OCI-LY7 (cell line): ENCODE results near the gene SURF4. TPM values are rescaled to one million over a fixed set of nuclear protein-coding genes. Genes with fewer than 3 reads are reported as not detected.

ENCODE experiments used
- BruUV-seq: library from RNA; stranded (reverse); fragments of 400-500 nt; replicated peaks from 2 replicates; lab custom pipeline; 2021; lab: Mats Ljungman, UMichigan
- CTCF ChIA-PET: fragments of 300-600 bp; sonication (Branson Sonifier 250); formaldehyde crosslinking; loops from one replicate; lab custom pipeline; 2022; ENCODE audit warnings: antibody characterized with exemption; ENCODE audit not compliant: unreplicated experiment; lab: Charles Lee
- POLR2A ChIA-PET: fragments of 300-600 bp; sonication (Branson Sonifier 250); formaldehyde crosslinking; loops from one replicate; lab custom pipeline; 2022; ENCODE audit warnings: antibody characterized with exemption; lab: Charles Lee
- DNase-seq: peaks from one replicate; pipeline ENCODE4 v3.0.0-alpha.2; 2015; ENCODE audit warnings: low spot score
- H2AFZ ChIP-seq: fragments of 200-600 bp; sonication (generic), shearing (Covaris generic); 2 replicates; pipeline ENCODE4 v1.6.1; 2014; ENCODE audit warnings: mild to moderate bottlenecking, antibody characterized with exemption, low read length, moderate library complexity
- H3K27ac ChIP-seq: fragments of 200-600 bp; sonication (generic); 2 replicates; pipeline ENCODE4 v1.5.1; 2014; ENCODE audit warnings: mixed run types, low read depth, mild to moderate bottlenecking, moderate library complexity, low read length, inconsistent platforms; ENCODE audit not compliant: poor library complexity, severe bottlenecking
- H3K36me3 ChIP-seq: fragments of 200-600 bp; sonication (generic); 2 replicates; pipeline ENCODE4 v1.6.1; 2014; ENCODE audit warnings: mild to moderate bottlenecking, antibody characterized with exemption, low read length, moderate library complexity, mixed read lengths; ENCODE audit not compliant: insufficient read depth
- H3K4me1 ChIP-seq: fragments of 200-600 bp; sonication (generic); 2 replicates; pipeline ENCODE4 v1.5.1; 2014; ENCODE audit warnings: mild to moderate bottlenecking, low read length; ENCODE audit not compliant: insufficient read depth, poor library complexity, severe bottlenecking
- H3K4me2 ChIP-seq: fragments of 200-600 bp; sonication (generic); 2 replicates; pipeline ENCODE4 v1.6.1; 2014; ENCODE audit warnings: mild to moderate bottlenecking, low read length
- H3K4me3 ChIP-seq: fragments of 200-600 bp; sonication (generic); 2 replicates; pipeline ENCODE4 v1.5.1; 2014; ENCODE audit warnings: mild to moderate bottlenecking, low read depth, low read length; ENCODE audit not compliant: poor library complexity, severe bottlenecking
- H3K79me2 ChIP-seq: fragments of 200-600 bp; sonication (generic); 2 replicates; pipeline ENCODE4 v1.6.1; 2016; ENCODE audit warnings: low read depth, mild to moderate bottlenecking, low read length, moderate library complexity, mixed read lengths; ENCODE audit not compliant: insufficient read depth
- H3K9me2 ChIP-seq: fragments of 200-600 bp; sonication (generic); 2 replicates; pipeline ENCODE4 v1.6.1; 2016; ENCODE audit warnings: mild to moderate bottlenecking, low read length, mixed read lengths; ENCODE audit not compliant: insufficient read depth
- H3K9me3 ChIP-seq: fragments of 200-600 bp; sonication (generic); 2 replicates; pipeline ENCODE4 v1.6.1; 2014; ENCODE audit warnings: mild to moderate bottlenecking, mixed run types, low read length, mixed read lengths
- H4K20me1 ChIP-seq: fragments of 200-600 bp; sonication (generic); 2 replicates; pipeline ENCODE4 v1.6.1; 2014; ENCODE audit warnings: mild to moderate bottlenecking, antibody characterized with exemption, low read length, moderate library complexity, mixed read lengths; ENCODE audit not compliant: insufficient read depth
- EZH2phosphoT487 ChIP-seq: fragments of 200-600 bp; sonication (generic); IDR thresholded peaks from 2 replicates; pipeline ENCODE4 v1.6.1; 2018; ENCODE audit warnings: low read depth, borderline replicate concordance, mild to moderate bottlenecking, mixed run types, antibody characterized with exemption, low read length, moderate library complexity, mixed read lengths
- intact Hi-C: fragments of 100-400 bp; cut with micrococcal nuclease; formaldehyde crosslinking; loops from one replicate; pipeline ENCODE4 v1.10.0; 2022; ENCODE audit not compliant: unreplicated experiment
- total RNA-seq, 2 experiments: library from RNA; depleted of rRNA in 1 of 2; stranded (reverse); fragments of >200 nt in 1 of 2; shearing (Covaris generic) in 1 of 2; gene quantifications; 2 replicates each; pipeline ENCODE4 v1.2.3, GENCODE V29; 2014 to 2022
- TF ChIP-seq, protein P1 (sequence below): fragments of 200-600 bp; sonication (generic); conservative IDR thresholded peaks from 2 replicates; pipeline ENCODE4 v1.5.1; 2014; ENCODE audit warnings: mild to moderate bottlenecking, antibody characterized with exemption, low read length, moderate library complexity, mixed read lengths

Gene SURF4
- total RNA-seq, 2 experiments from 2014 or later = 75.5 to 92.3 TPM

DNA sequence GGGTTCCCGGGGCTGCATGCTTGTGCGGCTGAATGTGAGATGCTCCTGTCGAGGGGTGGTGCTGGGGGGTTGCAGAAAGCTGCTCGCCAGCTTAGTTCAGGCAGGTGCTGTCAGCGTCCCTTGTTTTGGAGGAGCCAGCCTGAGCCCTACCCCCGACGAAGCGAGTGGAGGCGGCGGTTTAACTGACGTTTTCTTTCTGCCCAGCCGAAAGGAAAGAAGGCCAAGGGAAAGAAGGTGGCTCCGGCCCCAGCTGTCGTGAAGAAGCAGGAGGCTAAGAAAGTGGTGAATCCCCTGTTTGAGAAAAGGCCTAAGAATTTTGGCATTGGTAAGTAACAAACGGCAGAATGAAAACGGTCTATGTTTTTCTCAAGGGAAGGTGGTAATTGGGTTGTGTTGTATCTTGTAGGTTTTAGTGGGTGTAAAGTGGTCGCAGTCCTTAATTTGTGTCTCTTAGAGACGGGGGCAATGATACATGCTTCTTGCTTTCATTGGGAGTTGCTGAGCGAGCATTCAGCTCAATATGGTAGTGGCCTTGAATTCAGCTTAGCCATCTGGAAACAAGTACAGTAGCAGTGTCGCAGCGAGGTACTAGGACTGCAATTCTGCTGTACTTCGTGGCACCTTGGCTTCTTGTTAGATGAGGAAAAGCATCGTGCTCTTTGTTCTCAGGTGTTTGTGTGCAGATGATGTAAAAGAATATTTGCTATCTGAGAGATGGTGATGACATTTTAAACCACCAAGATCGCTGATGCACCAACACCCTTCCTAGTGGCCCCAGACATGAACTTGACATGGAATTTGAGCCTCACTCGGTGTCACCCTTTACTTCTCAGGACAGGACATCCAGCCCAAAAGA is 26.9 kb downstream of the SURF4 start:
- Histone ChIP-seq H2AFZ (no peak overlapping the region), H3K27ac (peak overlapping the region; percentile 87), H3K9me3 (no peaks in the 10 kb centered on the region), H3K36me3 (peaks cover 84% of the 10 kb centered on the region), H3K4me2 (peak overlapping the region; percentile 99), H3K4me3 (peak overlapping the region; percentile 99), H3K4me1 (peaks cover 43% of the 10 kb centered on the region), H3K79me2 (peaks cover 50% of the 10 kb centered on the region), H4K20me1 (peaks cover 17% of the 10 kb centered on the region), H3K9me2 (no peaks in the 10 kb centered on the region)
- DNase-seq = peak; percentile 29
- CTCF ChIA-PET = no interaction called here
- BruUV-seq = TSS peak; percentile 82
- TF ChIP-seq, protein P1, sequence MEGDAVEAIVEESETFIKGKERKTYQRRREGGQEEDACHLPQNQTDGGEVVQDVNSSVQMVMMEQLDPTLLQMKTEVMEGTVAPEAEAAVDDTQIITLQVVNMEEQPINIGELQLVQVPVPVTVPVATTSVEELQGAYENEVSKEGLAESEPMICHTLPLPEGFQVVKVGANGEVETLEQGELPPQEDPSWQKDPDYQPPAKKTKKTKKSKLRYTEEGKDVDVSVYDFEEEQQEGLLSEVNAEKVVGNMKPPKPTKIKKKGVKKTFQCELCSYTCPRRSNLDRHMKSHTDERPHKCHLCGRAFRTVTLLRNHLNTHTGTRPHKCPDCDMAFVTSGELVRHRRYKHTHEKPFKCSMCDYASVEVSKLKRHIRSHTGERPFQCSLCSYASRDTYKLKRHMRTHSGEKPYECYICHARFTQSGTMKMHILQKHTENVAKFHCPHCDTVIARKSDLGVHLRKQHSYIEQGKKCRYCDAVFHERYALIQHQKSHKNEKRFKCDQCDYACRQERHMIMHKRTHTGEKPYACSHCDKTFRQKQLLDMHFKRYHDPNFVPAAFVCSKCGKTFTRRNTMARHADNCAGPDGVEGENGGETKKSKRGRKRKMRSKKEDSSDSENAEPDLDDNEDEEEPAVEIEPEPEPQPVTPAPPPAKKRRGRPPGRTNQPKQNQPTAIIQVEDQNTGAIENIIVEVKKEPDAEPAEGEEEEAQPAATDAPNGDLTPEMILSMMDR = no peak
- no peak for TF ChIP-seq EZH2phosphoT487
- POLR2A ChIA-PET = interaction anchor here (0.6 kb wide), 1 partner anchor 785 kb away, joined by 4 read pairs; no protein-coding TSS in a partner anchor
- intact Hi-C loops = loop anchor here (2.0 to 5.0 kb wide), 2 partner anchors 68 to 138 kb away; partner anchors contain the start of gene REXO4

DNA sequence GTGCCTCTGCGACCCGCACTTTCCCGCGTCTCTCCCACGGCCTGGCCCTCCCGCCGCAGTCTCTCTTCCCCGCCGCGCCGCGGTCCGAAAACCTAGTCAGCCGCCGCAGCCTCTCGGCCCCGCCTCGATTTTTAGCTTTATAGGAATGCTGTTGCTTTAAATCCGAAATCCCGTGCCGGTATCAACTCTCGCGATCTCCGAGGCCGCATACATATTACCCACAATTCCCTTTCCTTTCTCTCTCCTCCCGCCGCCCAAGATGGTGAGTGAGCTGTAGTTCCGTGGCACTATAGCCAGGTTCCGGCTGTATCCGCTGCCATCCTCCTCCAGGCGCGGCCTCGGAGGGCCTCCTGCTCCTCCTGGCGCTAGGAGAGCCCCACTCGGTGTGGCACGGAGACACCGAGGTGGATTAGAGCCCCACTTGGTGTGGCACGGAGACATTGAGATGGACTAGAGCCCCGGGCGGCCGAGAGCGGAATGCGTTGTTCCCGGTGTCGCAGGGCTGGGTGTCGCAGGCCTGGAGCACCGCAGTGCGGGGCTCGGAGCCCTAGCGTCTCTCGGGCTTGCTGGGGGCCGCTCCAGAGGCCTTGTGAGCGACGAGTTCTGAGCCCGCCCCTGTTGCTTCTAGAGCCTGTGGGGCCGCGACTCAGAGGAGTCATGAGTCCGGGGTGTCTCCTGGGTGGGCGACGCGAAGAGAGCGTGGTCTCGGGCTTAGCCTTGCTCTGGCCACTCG is 27.7 kb downstream of the SURF4 start, which contains the start of the genes MED22 and RPL7A:
Gene MED22, minus strand, starts transcription at position 147 of the 733 bp plus-strand sequence. CDS start 1,469 bp downstream, outside the sequence.
Gene RPL7A, plus strand, starts transcription at position 234 of the 733 bp plus-strand sequence. Its CDS starts 26 bp downstream, at position 260.
- H2AFZ ChIP-seq = peak within 1 kb of the TSS; percentile 33; the same call in 1 of the 2 replicates
- intact Hi-C loops = loop anchor here (2.0 to 5.0 kb wide), 2 partner anchors 69 to 139 kb away; partner anchors contain the start of gene REXO4
- no TSS peak for BruUV-seq

More for the DNA sequence above, 27.7 kb downstream of the SURF4 start, which contains the start of the genes MED22 and RPL7A:
- no peak for TF ChIP-seq EZH2phosphoT487
- TF ChIP-seq, protein P1 = no peak
- H3K9me3 ChIP-seq = no peaks in the 10 kb centered on the region
- peak within 1 kb of the TSS; percentile 99 for H3K4me3 ChIP-seq
- H3K79me2 ChIP-seq = peaks cover 50% of the 10 kb centered on the region
- peak within 1 kb of the TSS; percentile 99 for H3K4me2 ChIP-seq
- no peaks in the 10 kb centered on the region for H3K9me2 ChIP-seq
- peak; percentile 96 for DNase-seq
- H3K36me3 ChIP-seq = peaks cover 84% of the 10 kb centered on the region
- H4K20me1 ChIP-seq = peaks cover 17% of the 10 kb centered on the region
- H3K27ac ChIP-seq = peak within 1 kb of the TSS; percentile 87
- POLR2A ChIA-PET = interaction anchor here (0.6 to 0.7 kb wide), 2 partner anchors 13 to 786 kb away, joined by 3 to 4 read pairs; no protein-coding TSS in a partner anchor
- CTCF ChIA-PET = no interaction called here
- H3K4me1 ChIP-seq = peaks cover 35% of the 10 kb centered on the region
